Stomach (tissue), 9 donors: ENCODE measurements around the gene HAUS1. TPM values are rescaled to one million over a fixed set of nuclear protein-coding genes. Genes with fewer than 3 reads are reported as not detected.
"Not testable (repeated sequence)": the region's sequence is repeated elsewhere in the genome, so short reads cannot be mapped to it uniquely, and the experiment has no call there.

Source experiments
- DNase-seq, 2 donors: peaks; one replicate each; pipeline versions ENCODE4 v3.0.0 to v3.0.0-alpha.2; 2013 to 2019
- H3K27ac ChIP-seq, 5 donors: fragments of 200-600 bp in 4 of 5; sonication (generic) in 4 of 5; one replicate each; pipeline ENCODE4 v1.5.1; 2013 to 2019; ENCODE audit warnings: mild to moderate bottlenecking in 1 of 5, moderate library complexity in 1 of 5
- H3K27me3 ChIP-seq, 3 donors: fragments of 200-600 bp; sonication (generic); one replicate each; pipeline ENCODE4 v1.5.1; 2017 to 2019; ENCODE audit warnings: mixed run types in 1 of 3
- H3K36me3 ChIP-seq, 4 donors: fragments of 200-600 bp; sonication (generic); 1 replicate in 3 of 4; 2 replicates in 1 of 4; pipeline ENCODE4 v1.5.1; 2016 to 2019
- H3K4me1 ChIP-seq, 4 donors: fragments of 200-600 bp; sonication (generic); one replicate each; pipeline ENCODE4 v1.5.1; 2016 to 2019
- H3K4me3 ChIP-seq, 4 donors: fragments of 200-600 bp; sonication (generic) in 3 of 4; one replicate each; pipeline ENCODE4 v1.5.1; 2016 to 2019; ENCODE audit warnings: mild to moderate bottlenecking in 1 of 4
- H3K9me3 ChIP-seq, 4 donors: fragments of 200-600 bp; sonication (generic); one replicate each; pipeline ENCODE4 v1.5.1; 2016 to 2019
- CTCF ChIP-seq, 7 experiments: fragments of 450-650 bp in 4 of 7; fragments of 200-600 bp in 3 of 7; sonication (generic) in 3 of 7; IDR thresholded peaks; one replicate each; pipeline ENCODE4 v1.5.1; 2016 to 2019; ENCODE audit warnings: antibody characterized with exemption in 7 of 7, control low read depth in 2 of 7, mild to moderate bottlenecking in 1 of 7
- EP300 ChIP-seq: sonication (generic); formaldehyde crosslinking; IDR thresholded peaks from one replicate; pipeline ENCODE4 v1.6.1; 2017; ENCODE audit warnings: antibody characterized with exemption
- POLR2A ChIP-seq, 4 donors: fragments of 450-650 bp; IDR thresholded peaks; one replicate each; pipeline ENCODE4 v1.6.1; 2016; ENCODE audit warnings: antibody characterized with exemption in 4 of 4, control low read depth in 2 of 4, mild to moderate bottlenecking in 1 of 4, moderate library complexity in 1 of 4
- POLR2AphosphoS5 ChIP-seq, 3 donors: sonication (generic); formaldehyde crosslinking; IDR thresholded peaks; one replicate each; pipeline ENCODE4 v1.6.1; 2016; ENCODE audit warnings: antibody characterized with exemption in 3 of 3
- WGBS, 5 donors: extraction: QIAGEN DNeasy Blood & Tissue Kit in 3 of 5; methylation state at CpG; one replicate each; pipeline versions ENCODE4 v1.1.5 to v1.1.7; 2013 to 2018; 5-methylcytosine and 5-hydroxymethylcytosine counted together
- intact Hi-C: fragments of 100-400 bp; cut with DNase I; formaldehyde crosslinking; loops from one replicate; pipeline ENCODE4 v1.15.1; 2023; ENCODE audit warnings: low total_unique reads
- polyA plus RNA-seq, 3 donors: library from polyadenylated mRNA; stranded (reverse); fragments of 200-250 nt; gene quantifications; one replicate each; pipeline ENCODE4 v1.2.3, GENCODE V29; 2013
- total RNA-seq, 5 donors: library from RNA; depleted of rRNA; stranded (reverse); fragments of >200 nt; gene quantifications; one replicate each; pipeline versions ENCODE4 v1.1.0 to v1.2.3, GENCODE V29; 2014 to 2016
- donor health status: healthy with polysubstance abuse.
- donor health status: Bipolar disorder and iron deficiency.
- donor health status: healthy.

Gene HAUS1
- total and polyA plus RNA-seq, 8 donors, result 2.2 to 32.3 (median 26.4) TPM; not detected in 1

GRCh38 chr18:46130061-46130460, 25.9 kb downstream of the HAUS1 start:
- intact Hi-C loops, result no loop called here
- H3K4me1 ChIP-seq, result no peaks in the 10 kb centered on the region
- H3K9me3 ChIP-seq, result no peaks in the 10 kb centered on the region
- TF ChIP-seq CTCF (IDR thresholded peaks at IDR 0.05), result no peak
- no peak overlapping the region for H3K4me3 ChIP-seq
- no peak for DNase-seq
- 95 to 100% (median 96%) methylated on average over 2 of the region's 2 CpGs for WGBS, 5 donors
- H3K27me3 ChIP-seq, result no peaks in the 10 kb centered on the region
- peaks cover 27 to 71% (median 59%) of the 10 kb centered on the region in 4 donors for H3K36me3 ChIP-seq
- H3K27ac ChIP-seq, result no peak overlapping the region

- WGBS, 5 donors, result 97 to 98% (median 98%) methylated on average over 6 to 8 of the region's 8 CpGs
- H3K4me1 ChIP-seq, H3K27me3 ChIP-seq, H3K9me3 ChIP-seq, intact Hi-C loops, H3K4me3 ChIP-seq, H3K27ac ChIP-seq, DNase-seq: not testable (repeated sequence)
- peaks cover 26 to 66% (median 54%) of the 10 kb centered on the region in 4 donors for H3K36me3 ChIP-seq
Observed at GRCh38 chr18:46130549-46130948, 26.4 kb downstream of the HAUS1 start.

- H3K9me3 ChIP-seq, result no peaks in the 10 kb centered on the region
- intact Hi-C loops, result no loop called here
- no peaks in the 10 kb centered on the region for H3K4me1 ChIP-seq
- DNase-seq, result no peak
- WGBS, 5 donors, result 62 to 78% (median 78%) methylated on average over 3 of the region's 3 CpGs
- H3K36me3 ChIP-seq, result peaks cover 9 to 36% (median 25%) of the 10 kb centered on the region in 4 donors
- H3K27me3 ChIP-seq, result no peaks in the 10 kb centered on the region
- H3K27ac ChIP-seq, result no peak overlapping the region
- H3K4me3 ChIP-seq, result no peak overlapping the region
- TF ChIP-seq EP300 (no peak), POLR2AphosphoS5 (IDR thresholded peaks at IDR 0.05) (no peak), POLR2A (IDR thresholded peaks at IDR 0.05) (no peak)
Observed at GRCh38 chr18:46133534-46133933, 29.3 kb downstream of the HAUS1 start.

GRCh38 chr18:46134920-46135675, 30.9 kb downstream of the HAUS1 start:
- Histone ChIP-seq H3K4me3 (no peak overlapping the region), H3K27ac (no peak overlapping the region), H3K9me3 (no peaks in the 10 kb centered on the region), H3K4me1 (no peaks in the 10 kb centered on the region), H3K36me3 (peaks cover 0 to 21% (median 9%) of the 10 kb centered on the region in 4 donors), H3K27me3 (no peaks in the 10 kb centered on the region)
- TF ChIP-seq POLR2AphosphoS5 (IDR thresholded peaks at IDR 0.05) (no peak), EP300 (no peak), POLR2A (IDR thresholded peaks at IDR 0.05) (no peak), CTCF (IDR thresholded peaks at IDR 0.05) (no peak)
- 62 to 65% (median 64%) methylated on average over 9 of the region's 9 CpGs for WGBS, 5 donors
- no peak for DNase-seq
- intact Hi-C loops, result no loop called here

GRCh38 chr18:46140173-46140572, 36.0 kb downstream of the HAUS1 start:
- H3K4me1 ChIP-seq, result no peaks in the 10 kb centered on the region
- no peaks in the 10 kb centered on the region for H3K9me3 ChIP-seq
- DNase-seq, result no peak
- no peak overlapping the region for H3K27ac ChIP-seq
- no peaks in the 10 kb centered on the region for H3K27me3 ChIP-seq
- intact Hi-C loops, result no loop called here
- peaks cover 0 to 6% (median 0%) of the 10 kb centered on the region in 4 donors for H3K36me3 ChIP-seq
- no peak for TF ChIP-seq EP300
- no peak for TF ChIP-seq CTCF (IDR thresholded peaks at IDR 0.05)
- no peak for TF ChIP-seq POLR2A (IDR thresholded peaks at IDR 0.05)
- TF ChIP-seq POLR2AphosphoS5 (IDR thresholded peaks at IDR 0.05), result no peak
- WGBS, 5 donors, result 94 to 99% (median 96%) methylated on average over 4 of the region's 4 CpGs
- no peak overlapping the region for H3K4me3 ChIP-seq
